Adrenal gland (tissue), 12 donors: ENCODE results near the gene OSM. TPM values are rescaled to one million over a fixed set of nuclear protein-coding genes. Genes with fewer than 3 reads are reported as not detected.

Experiments used
- DNase-seq, 7 donors: peaks; one replicate each; pipeline ENCODE4 v3.0.0-alpha.2; 2019 to 2020
- H3K27ac ChIP-seq, 5 donors: fragments of 200-600 bp; sonication (generic) in 4 of 5; 1 replicate in 3 of 5; 2 replicates in 2 of 5; pipeline versions ENCODE4 v1.5.1 to v1.8.0; 2016 to 2020; ENCODE audit warnings: mild to moderate bottlenecking in 1 of 5
- H3K27me3 ChIP-seq: fragments of 200-600 bp; 2 replicates; pipeline ENCODE4 v1.8.0; 2021
- H3K36me3 ChIP-seq, 2 donors: fragments of 200-600 bp; replicated peaks in 1 of 2; 1 replicate in 1 of 2; 2 replicates in 1 of 2; pipeline versions ENCODE4 v1.5.1 to v1.8.0; 2018 to 2022
- H3K4me1 ChIP-seq, 2 donors: fragments of 200-600 bp; replicated peaks in 1 of 2; 1 replicate in 1 of 2; 2 replicates in 1 of 2; pipeline versions ENCODE4 v1.5.1 to v1.8.0; 2018 to 2021
- H3K4me3 ChIP-seq, 4 donors: fragments of 200-600 bp; sonication (generic) in 3 of 4; one replicate each; pipeline ENCODE4 v1.5.1; 2016 to 2018
- H3K9me3 ChIP-seq, 3 donors: fragments of 200-600 bp; sonication (generic) in 1 of 3; replicated peaks in 1 of 3; 1 replicate in 2 of 3; 2 replicates in 1 of 3; pipeline versions ENCODE4 v1.5.1 to v1.8.0; 2016 to 2021
- CTCF ChIP-seq, 6 experiments: fragments of 450-650 bp in 4 of 6; fragments of 200-600 bp in 2 of 6; sonication (generic) in 1 of 6; IDR thresholded peaks; 1 replicate in 5 of 6; 2 replicates in 1 of 6; pipeline versions ENCODE4 v1.5.1 to v1.8.0; 2016 to 2021; ENCODE audit warnings: antibody characterized with exemption in 6 of 6, mild to moderate bottlenecking in 2 of 6, moderate library complexity in 1 of 6
- POLR2A ChIP-seq, 2 donors: fragments of 450-650 bp; IDR thresholded peaks; one replicate each; pipeline ENCODE4 v1.6.1; 2017; ENCODE audit warnings: antibody characterized with exemption in 2 of 2, mild to moderate bottlenecking in 2 of 2, moderate library complexity in 1 of 2
- WGBS, 4 donors: extraction: QIAGEN DNeasy Blood & Tissue Kit in 2 of 4; methylation state at CpG; one replicate each; pipeline versions ENCODE4 v1.1.5 to v1.1.7; 2013 to 2017; 5-methylcytosine and 5-hydroxymethylcytosine counted together
- intact Hi-C, 2 donors: fragments of 100-400 bp; cut with DNase I; formaldehyde crosslinking; loops; one replicate each; pipeline versions ENCODE4 v1.14.1 to v1.15.0; 2022 to 2023
- polyA plus RNA-seq, 3 donors: library from polyadenylated mRNA; stranded (reverse); fragments of 200-250 nt in 2 of 3; fragments of 350-450 nt in 1 of 3; fragmentation: Illumina TruSeq in 1 of 3; extraction: RNeasy Lipid Tissue Mini Kit (QIAGEN cat#74804) in 1 of 3; gene quantifications; one replicate each; pipeline ENCODE4 v1.2.3, GENCODE V29; 2013 to 2014
- total RNA-seq, 9 donors: library from RNA; depleted of rRNA in 4 of 9; stranded (reverse); fragments of >200 nt in 4 of 9; fragments of 120-200 nt in 1 of 9; fragmentation: NEBNext Ultra II Directional in 1 of 9; extraction: Animal tissue kit (Norgen Biotek cat#: 25700) in 1 of 9; gene quantifications; one replicate each; pipeline versions ENCODE4 v1.1.0 to v1.2.4, GENCODE V29; 2013 to 2023
- donor health status: healthy with polysubstance abuse.
- donor health status: Bipolar disorder and iron deficiency.
- donor health status: DM: yes; HTN: yes; CAD: no.
- donor health status: DM: no; HTN: no; CAD: no.
- donor health status: DM: no; HTN: no; CAD: no.
- donor health status: DM: yes; HTN: yes; CAD: no.

OSM gene
- total and polyA plus RNA-seq, 12 donors = 0.44 to 8.1 (median 1.5) TPM; not detected in 1

- Histone ChIP-seq H3K9me3 (no peaks in the 10 kb centered on the region), H3K4me1 (peaks cover 7 to 21% of the 10 kb centered on the region in 2 donors), H3K4me3 (no peak overlapping the region), H3K36me3 (no peaks in the 10 kb centered on the region), H3K27ac (peak overlapping the region in 1 of 5 donors; percentile 49), H3K27me3 (no peaks in the 10 kb centered on the region)
- no peak for DNase-seq
- intact Hi-C loops = no loop called here
- TF ChIP-seq CTCF (IDR thresholded peaks at IDR 0.05) (no peak), POLR2A (IDR thresholded peaks at IDR 0.05) (no peak)
- 66 to 84% (median 77%) methylated on average over 8 of the region's 8 CpGs for WGBS, 4 donors
Measured at GRCh38 chr22:30276039-30276438, 9.4 kb upstream of the OSM start.

- H3K9me3 ChIP-seq = no peaks in the 10 kb centered on the region
- DNase-seq = no peak
- WGBS, 4 donors = 65 to 80% (median 76%) methylated on average over 7 to 8 of the region's 8 CpGs
- intact Hi-C loops = no loop called here
- no peaks in the 10 kb centered on the region for H3K27me3 ChIP-seq
- peaks cover 7 to 21% of the 10 kb centered on the region in 2 donors for H3K4me1 ChIP-seq
- H3K36me3 ChIP-seq = no peaks in the 10 kb centered on the region
- TF ChIP-seq CTCF (IDR thresholded peaks at IDR 0.05) = no peak
- no peak for TF ChIP-seq POLR2A (IDR thresholded peaks at IDR 0.05)
- peak overlapping the region in 1 of 5 donors; percentile 49 for H3K27ac ChIP-seq
- H3K4me3 ChIP-seq = no peak overlapping the region
Measured at GRCh38 chr22:30275625-30276024, 9.0 kb upstream of the OSM start.

- Histone ChIP-seq H3K4me1 (peaks cover 7 to 21% of the 10 kb centered on the region in 2 donors), H3K27ac (no peak overlapping the region), H3K4me3 (no peak overlapping the region), H3K36me3 (no peaks in the 10 kb centered on the region), H3K9me3 (no peaks in the 10 kb centered on the region), H3K27me3 (no peaks in the 10 kb centered on the region)
- no peak for TF ChIP-seq POLR2A (IDR thresholded peaks at IDR 0.05)
- TF ChIP-seq CTCF (IDR thresholded peaks at IDR 0.05) = no peak
- no peak for DNase-seq
- WGBS, 4 donors = 90 to 94% (median 91%) methylated on average over 9 of the region's 9 CpGs
- intact Hi-C loops = no loop called here
Measured at GRCh38 chr22:30274437-30274812, 7.8 kb upstream of the OSM start.

GRCh38 chr22:30273711-30274436 is 7.2 kb upstream of the OSM start:
- intact Hi-C loops = no loop called here
- no peaks in the 10 kb centered on the region for H3K9me3 ChIP-seq
- TF ChIP-seq CTCF (IDR thresholded peaks at IDR 0.05) = no peak
- no peak for TF ChIP-seq POLR2A (IDR thresholded peaks at IDR 0.05)
- H3K36me3 ChIP-seq = no peaks in the 10 kb centered on the region
- no peak overlapping the region for H3K27ac ChIP-seq
- H3K27me3 ChIP-seq = no peaks in the 10 kb centered on the region
- H3K4me3 ChIP-seq = no peak overlapping the region
- H3K4me1 ChIP-seq = peaks cover 6 to 21% of the 10 kb centered on the region in 2 donors
- WGBS, 4 donors = 62 to 82% (median 64%) methylated on average over 9 to 10 of the region's 10 CpGs
- no peak for DNase-seq
